HG03097 (cell line): Measurements from ENCODE around the gene SPATA46.
"Not testable (repeated sequence)": the region's sequence is repeated elsewhere in the genome, so short reads cannot be mapped to it uniquely, and the experiment has no call there.

Experiments used
- ATAC-seq: cut with Tn5 transposase; IDR thresholded peaks from one replicate; pipeline ENCODE4 v1.9.1; 2021; ENCODE audit not compliant: unreplicated experiment, low FRiP score

Gene SPATA46

DNA sequence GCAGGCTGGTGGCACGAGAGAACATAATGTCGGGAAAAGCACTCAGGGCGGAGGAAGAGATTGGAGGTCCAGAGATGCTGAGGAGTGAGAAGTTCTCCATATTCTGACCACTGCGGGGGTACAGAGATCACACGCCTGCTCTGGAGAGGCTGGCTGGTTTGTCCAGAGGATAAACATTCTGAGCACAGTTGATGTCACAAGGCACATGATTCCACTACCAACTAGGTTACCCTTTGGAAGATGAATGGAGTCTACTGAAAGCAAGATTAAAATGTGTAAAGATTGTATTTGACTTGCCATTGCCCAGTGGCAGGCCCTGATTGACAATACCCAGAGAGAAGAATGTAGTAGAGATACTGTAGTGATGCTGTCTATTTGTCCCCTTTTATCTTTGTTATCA lies at the start of gene SPATA46:
Gene SPATA46, minus strand, starts transcription at position 164 of the 400 bp plus-strand sequence. Its CDS starts 64 bp downstream, at position 100.
- ATAC-seq, result no peak

DNA sequence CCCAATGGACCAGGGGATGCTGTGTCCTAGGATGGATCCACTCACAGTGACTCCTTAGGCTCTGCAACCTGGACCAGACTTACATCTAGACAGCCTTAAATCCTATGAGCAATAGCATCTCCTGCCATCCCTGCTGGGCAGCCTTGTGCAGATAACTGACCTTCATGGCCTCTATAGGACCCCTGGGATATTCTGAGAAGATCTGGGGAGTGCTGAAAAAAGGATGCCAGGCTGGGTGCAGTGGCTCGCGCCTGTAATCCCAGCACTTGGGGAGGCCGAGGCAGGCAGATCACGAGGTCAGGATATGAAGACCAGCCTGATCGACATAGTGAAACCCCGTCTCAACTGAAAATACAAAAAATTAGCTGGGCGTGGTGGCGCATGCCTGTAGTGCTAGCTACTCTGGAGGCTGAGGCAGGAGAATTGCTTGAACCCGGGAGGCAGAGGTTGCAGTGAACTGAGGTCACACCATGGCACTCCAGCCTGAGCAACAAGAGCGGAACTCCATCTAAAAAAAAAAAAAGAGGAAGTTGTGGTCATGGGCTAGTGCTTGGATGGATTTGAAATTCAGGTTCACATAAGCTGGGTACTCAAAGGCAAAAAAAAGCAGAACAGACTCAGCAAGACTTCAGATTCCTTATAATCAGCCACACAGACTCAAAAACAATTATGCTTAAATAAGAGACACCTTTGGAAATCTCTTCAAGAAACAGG lies 46.2 kb upstream of the SPATA46 start:
- ATAC-seq, result no peak

DNA sequence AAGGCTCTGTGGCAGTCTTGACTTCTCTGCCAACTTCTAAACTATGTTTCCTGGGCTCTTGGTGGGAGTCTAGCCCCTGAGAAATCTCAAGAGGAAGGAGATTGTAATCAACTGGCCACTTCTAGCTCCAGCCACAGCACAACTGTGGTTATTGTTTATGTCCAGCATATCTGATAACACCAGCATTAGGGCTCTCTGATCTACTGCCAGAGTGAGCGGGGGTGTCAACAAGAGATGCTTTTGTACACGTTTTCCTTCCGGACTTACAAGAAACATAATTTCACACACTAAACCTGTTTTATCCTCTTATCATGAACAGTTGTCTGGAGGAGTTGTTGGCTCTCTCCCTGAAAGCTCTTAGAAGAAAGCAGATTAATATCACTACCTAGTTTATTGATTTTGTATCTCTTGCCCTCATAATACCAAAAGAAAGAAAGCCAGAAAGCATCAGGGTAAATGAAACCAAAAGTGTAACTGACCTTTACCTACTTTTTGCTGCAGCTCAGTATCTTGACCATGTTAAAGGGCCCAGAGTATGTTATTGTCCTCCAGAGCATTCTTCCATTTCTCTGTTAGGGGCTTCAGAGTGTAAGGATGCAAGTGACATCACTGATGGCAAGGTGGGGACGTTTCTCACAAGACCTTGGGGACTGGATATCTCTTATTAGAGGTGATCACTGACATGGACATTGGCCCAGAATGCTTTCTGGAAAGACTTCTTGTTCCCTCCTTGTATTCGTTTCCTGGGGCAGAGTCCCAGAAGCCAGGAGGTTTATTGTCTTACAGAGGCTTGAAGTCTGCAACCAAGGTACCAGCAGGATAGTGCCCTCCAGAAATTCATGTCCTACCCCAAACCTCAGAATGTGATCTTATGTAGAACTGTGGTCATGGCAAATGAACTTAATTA lies 44.9 kb upstream of the SPATA46 start:
- ATAC-seq, result no peak

DNA sequence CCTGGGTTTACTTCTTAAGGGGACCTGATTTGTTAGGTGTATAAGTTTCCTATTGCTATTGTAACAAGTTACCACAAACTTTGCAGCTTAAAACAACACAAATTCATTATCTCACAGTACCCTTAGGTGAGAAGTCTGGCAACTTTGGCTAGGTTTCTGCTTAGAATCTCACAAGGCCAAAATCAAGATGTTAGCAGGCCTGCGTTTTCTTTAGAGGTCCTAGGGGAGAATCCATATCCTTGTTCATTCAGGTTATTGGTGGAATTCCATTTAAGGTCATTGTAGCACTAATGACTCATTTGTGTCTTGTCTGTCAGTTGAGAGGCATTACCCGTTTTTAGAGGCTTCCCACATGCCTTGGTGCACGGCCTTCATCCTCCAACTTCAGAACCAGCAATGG lies 43.5 kb upstream of the SPATA46 start:
- ATAC-seq, result no peak

GRCh38 chr1:162419450-162419931 lies 42.8 kb upstream of the SPATA46 start:
- ATAC-seq, result not testable (repeated sequence)

DNA sequence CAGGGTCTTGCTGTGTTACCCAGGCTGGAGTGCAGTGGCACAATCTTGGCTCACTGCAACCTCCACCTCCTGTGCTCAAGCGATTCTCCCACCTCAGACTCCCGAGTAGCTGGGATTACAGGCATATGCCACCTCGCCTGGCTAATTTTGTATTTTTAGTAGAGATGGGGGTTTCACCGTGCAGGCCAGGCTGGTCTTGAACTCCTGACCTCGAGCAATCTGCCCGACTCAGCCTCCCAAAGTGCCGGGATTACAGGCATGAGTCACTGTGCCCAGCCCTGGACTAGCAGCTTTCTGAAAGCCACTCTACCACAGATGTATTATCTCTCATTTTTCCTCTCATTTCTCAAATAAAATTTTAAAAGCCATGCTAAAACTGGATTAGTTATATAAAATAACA lies 41.9 kb upstream of the SPATA46 start:
- ATAC-seq, result not testable (repeated sequence)

GRCh38 chr1:162417650-162418049 lies 41.0 kb upstream of the SPATA46 start:
- ATAC-seq, result no peak

DNA sequence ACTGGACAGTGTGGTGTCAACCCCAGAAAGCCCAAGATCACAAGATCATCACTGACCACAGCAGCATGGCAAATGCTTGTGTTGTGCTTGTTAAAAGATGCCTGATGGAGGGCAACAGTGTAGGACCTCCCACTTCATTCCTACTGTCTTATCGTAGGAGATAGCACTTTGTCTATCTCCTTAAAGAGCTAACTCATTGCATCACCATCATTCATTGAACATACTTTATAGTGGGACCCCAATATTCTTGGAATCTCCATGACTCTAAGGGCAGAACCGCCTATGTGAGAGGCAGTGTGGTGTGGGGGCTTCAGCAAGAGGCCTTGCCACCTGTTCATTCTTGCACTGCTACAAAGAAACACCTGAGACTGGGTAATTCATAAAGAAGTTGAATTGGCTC lies 40.3 kb upstream of the SPATA46 start:
- no peak for ATAC-seq

- no peak for ATAC-seq
These were observed 39.6 kb upstream of the SPATA46 start for GRCh38 chr1:162416215-162416614.

DNA sequence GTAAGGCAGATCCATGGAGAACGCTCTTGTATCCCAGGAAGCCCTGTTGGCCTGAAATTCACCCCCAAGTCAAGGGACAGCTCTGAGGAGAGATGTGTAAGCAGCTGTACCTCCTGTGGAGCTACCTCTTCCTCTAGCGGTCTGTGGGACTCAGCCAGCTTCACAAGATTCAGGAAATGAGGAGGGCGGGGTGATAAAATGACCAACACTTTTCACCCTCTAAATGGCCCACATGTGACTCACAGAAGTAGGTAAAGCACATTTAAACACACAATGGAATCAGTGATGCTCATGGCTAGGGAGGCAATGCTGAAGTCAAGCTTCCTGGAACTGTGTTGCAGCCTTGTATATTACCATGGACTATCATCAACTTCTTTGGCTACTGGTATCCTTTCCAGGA lies 35.3 kb upstream of the SPATA46 start, which contains the start of gene SH2D1B:
Gene SH2D1B, minus strand, starts transcription at position 135 of the 400 bp plus-strand sequence. Its CDS starts 120 bp downstream, at position 15.
- ATAC-seq, result no peak

- ATAC-seq, result no peak
These were observed 30.9 kb upstream of the SPATA46 start for GRCh38 chr1:162407539-162407938.

DNA sequence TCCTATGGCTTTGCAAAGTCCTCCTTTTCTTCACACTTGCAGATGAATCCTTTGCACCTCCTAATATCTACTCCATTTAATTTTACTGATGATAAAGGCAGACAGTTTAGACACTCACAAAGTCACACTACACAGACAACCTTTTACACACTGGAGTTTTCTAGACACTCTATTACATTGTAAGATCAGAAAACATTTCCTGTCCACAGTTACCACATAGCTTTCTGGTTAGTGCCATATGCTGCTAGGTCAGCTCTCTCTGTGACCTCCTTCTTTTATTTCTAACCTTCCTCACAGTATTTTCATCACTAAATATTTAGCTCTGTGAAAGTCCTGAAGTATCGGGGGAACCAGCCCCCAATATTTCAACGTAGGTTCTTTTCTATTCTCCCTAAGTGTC lies 30.2 kb upstream of the SPATA46 start:
- ATAC-seq, result no peak

GRCh38 chr1:162405800-162406199 lies 29.1 kb upstream of the SPATA46 start:
- no peak for ATAC-seq

DNA sequence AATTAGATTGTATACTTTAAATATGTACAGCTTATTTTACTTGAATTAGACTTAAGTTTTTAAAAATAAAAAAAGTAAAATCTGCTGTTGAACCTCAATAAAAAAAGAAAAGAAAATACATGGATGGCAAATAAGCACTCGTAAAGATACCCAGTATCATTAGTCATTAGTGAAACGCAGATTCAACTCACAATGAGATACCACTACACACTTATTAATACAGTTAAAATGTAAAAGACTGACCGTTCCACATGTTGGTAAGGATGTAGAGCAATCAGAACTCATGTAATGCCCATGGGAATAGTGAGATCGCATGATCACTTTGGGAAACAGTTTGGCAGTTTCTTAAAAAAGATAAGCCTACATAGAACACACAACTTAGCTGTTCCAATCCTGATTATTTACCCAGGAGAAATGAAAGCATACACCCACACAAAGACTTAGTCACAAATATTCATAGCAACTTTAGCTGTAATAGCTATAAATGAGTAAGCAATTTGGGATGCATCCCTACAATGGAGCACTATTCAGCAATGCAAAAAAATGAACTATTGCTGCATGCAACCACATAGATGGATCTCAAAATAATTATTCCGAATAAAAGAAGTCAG lies 28.0 kb upstream of the SPATA46 start:
- ATAC-seq, result no peak

- no peak for ATAC-seq
These were observed 24.2 kb upstream of the SPATA46 start for GRCh38 chr1:162400790-162401355.

DNA sequence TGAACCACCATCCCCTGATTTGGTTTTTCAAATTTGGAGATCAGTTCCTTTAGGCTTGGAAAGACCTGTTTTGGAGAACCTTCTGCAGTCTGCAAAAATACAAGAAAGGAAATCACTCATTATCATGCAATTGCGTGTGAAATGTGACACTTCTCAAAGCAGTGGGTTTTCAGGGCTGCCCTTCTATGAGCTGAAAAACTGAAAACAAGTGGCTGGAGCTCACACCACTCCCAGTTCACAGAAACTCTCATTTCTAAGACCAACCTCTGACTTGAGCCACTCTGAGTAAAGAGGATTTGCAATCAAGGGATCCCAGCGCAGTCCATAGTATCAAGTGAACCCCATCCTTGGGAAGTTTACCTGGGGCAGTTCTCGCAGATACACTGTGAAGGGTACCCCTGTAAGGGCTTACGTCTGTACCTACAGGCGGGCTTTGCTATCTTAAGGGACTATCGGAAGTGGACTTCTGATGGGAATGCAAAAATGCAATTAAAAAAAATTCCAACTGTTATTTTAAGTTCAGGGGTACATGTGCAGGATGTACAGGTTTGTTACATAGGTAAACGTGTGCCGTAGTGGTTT lies 22.4 kb upstream of the SPATA46 start:
- no peak for ATAC-seq

- no peak for ATAC-seq
These were observed 21.4 kb upstream of the SPATA46 start for GRCh38 chr1:162397943-162398560.

GRCh38 chr1:162397039-162397448 lies 20.4 kb upstream of the SPATA46 start:
- no peak for ATAC-seq

- ATAC-seq, result no peak
These were observed 19.7 kb upstream of the SPATA46 start for GRCh38 chr1:162396201-162396906.
